Hepatocyte (in vitro differentiated cells): ENCODE data around the gene TACR2. TPM values are rescaled to one million over a fixed set of nuclear protein-coding genes. Genes with fewer than 3 reads are reported as not detected.
A peak's percentile ranks its signal among the peaks of the same experiment; 100 is the strongest.

Experiments
- DNase-seq: peaks from one replicate; pipeline ENCODE4 v3.0.0-alpha.2; 2016; ENCODE audit warnings: low spot score
- H2AFZ ChIP-seq: fragments of 200-600 bp; sonication (generic); 2 replicates; pipeline ENCODE4 v1.6.0; 2016; ENCODE audit warnings: antibody characterized with exemption, mild to moderate bottlenecking
- H3K27ac ChIP-seq: fragments of 200-600 bp; sonication (generic); 2 replicates; pipeline ENCODE4 v1.5.1; 2016; ENCODE audit warnings: mild to moderate bottlenecking
- H3K27me3 ChIP-seq: fragments of 200-600 bp; sonication (generic); 2 replicates; pipeline ENCODE4 v1.6.1; 2016
- H3K36me3 ChIP-seq: fragments of 200-600 bp; sonication (generic); replicated peaks from 2 replicates; pipeline ENCODE4 v1.5.1; 2016; ENCODE audit warnings: low read depth; ENCODE audit not compliant: insufficient read depth
- H3K4me1 ChIP-seq: fragments of 200-600 bp; sonication (generic); 2 replicates; pipeline ENCODE4 v1.5.1; 2016; ENCODE audit warnings: mild to moderate bottlenecking, moderate library complexity; ENCODE audit not compliant: insufficient read depth
- H3K4me2 ChIP-seq: fragments of 200-600 bp; sonication (generic); 2 replicates; pipeline ENCODE4 v1.6.0; 2016
- H3K4me3 ChIP-seq: fragments of 200-600 bp; sonication (generic); 2 replicates; pipeline ENCODE4 v1.5.1; 2016; ENCODE audit warnings: mild to moderate bottlenecking
- H3K79me2 ChIP-seq: fragments of 200-600 bp; sonication (generic); 2 replicates; pipeline ENCODE4 v1.6.0; 2017; ENCODE audit warnings: mild to moderate bottlenecking
- H3K9me2 ChIP-seq: fragments of 200-600 bp; sonication (generic); replicated peaks from 2 replicates; pipeline ENCODE4 v1.6.0; 2017; ENCODE audit warnings: mild to moderate bottlenecking; ENCODE audit not compliant: insufficient read depth
- H3K9me3 ChIP-seq: fragments of 200-600 bp; sonication (generic); 2 replicates; pipeline ENCODE4 v1.5.1; 2016; ENCODE audit warnings: low read depth, mild to moderate bottlenecking
- H4K20me1 ChIP-seq: fragments of 200-600 bp; sonication (generic); 2 replicates; pipeline ENCODE4 v1.6.0; 2016; ENCODE audit warnings: mild to moderate bottlenecking; ENCODE audit not compliant: insufficient read depth, poor library complexity, severe bottlenecking
- CTCF ChIP-seq: fragments of 200-600 bp; sonication (generic); IDR thresholded peaks from 2 replicates; pipeline ENCODE4 v1.5.1; 2016; ENCODE audit warnings: antibody characterized with exemption, mild to moderate bottlenecking; ENCODE audit not compliant: poor library complexity
- EZH2 ChIP-seq: fragments of 200-600 bp; sonication (generic); IDR thresholded peaks from 2 replicates; pipeline ENCODE4 v1.6.1; 2016; ENCODE audit warnings: antibody characterized with exemption, mild to moderate bottlenecking, borderline replicate concordance
- EZH2phosphoT487 ChIP-seq: fragments of 200-600 bp; sonication (generic); IDR thresholded peaks from one replicate; pipeline ENCODE4 v1.6.1; 2018; ENCODE audit warnings: antibody characterized with exemption, mild to moderate bottlenecking, low read depth, moderate library complexity; ENCODE audit not compliant: unreplicated experiment, severe bottlenecking
- WGBS: methylation state at CpG from one replicate; pipeline ENCODE4 v1.1.6; 2016; ENCODE audit warnings: low lambda C conversion rate; ENCODE audit errors: missing lambda C conversion rate; 5-methylcytosine and 5-hydroxymethylcytosine counted together
- polyA plus RNA-seq: library from polyadenylated mRNA; unstranded; fragments of >200 nt; fragmentation: Nextera tagmentation; extraction: Ambion mirVana; gene quantifications from 2 replicates; pipeline ENCODE4 v1.2.1, GENCODE V29; 2016
- total RNA-seq: library from RNA; depleted of rRNA; stranded (reverse); fragments of >200 nt; gene quantifications from 2 replicates; pipeline ENCODE4 v1.2.3, GENCODE V29; 2014

TACR2 gene
- total and polyA plus RNA-seq, 2 experiments from 2014 or later: 0.07 TPM; not detected in 1

- Histone ChIP-seq H3K27ac (no peak overlapping the region), H3K4me2 (no peak overlapping the region), H3K79me2 (no peaks in the 10 kb centered on the region), H3K9me2 (no peaks in the 10 kb centered on the region), H3K9me3 (no peaks in the 10 kb centered on the region), H3K36me3 (no peaks in the 10 kb centered on the region), H2AFZ (no peak overlapping the region), H3K27me3 (no peaks in the 10 kb centered on the region), H3K4me3 (no peak overlapping the region), H4K20me1 (no peaks in the 10 kb centered on the region), H3K4me1 (peaks cover 36% of the 10 kb centered on the region)
- TF ChIP-seq EZH2phosphoT487: no peak
- no peak for TF ChIP-seq CTCF
- no peak for TF ChIP-seq EZH2
- DNase-seq: no peak
- WGBS: 100% methylated on average over 1 of the region's 1 CpG
These were observed 26.6 kb upstream of the TACR2 start for GRCh38 chr10:69443354-69443753.

GRCh38 chr10:69439813-69440506 is 23.2 kb upstream of the TACR2 start:
- peaks cover 28% of the 10 kb centered on the region for H3K4me1 ChIP-seq
- peak overlapping the region; percentile 92 for H3K27ac ChIP-seq
- no peaks in the 10 kb centered on the region for H3K27me3 ChIP-seq
- no peaks in the 10 kb centered on the region for H3K9me2 ChIP-seq
- no peak overlapping the region for H3K4me3 ChIP-seq
- no peaks in the 10 kb centered on the region for H3K36me3 ChIP-seq
- H2AFZ ChIP-seq: no peak overlapping the region
- no peak for TF ChIP-seq EZH2
- TF ChIP-seq EZH2phosphoT487: no peak
- TF ChIP-seq CTCF: no peak
- H3K79me2 ChIP-seq: no peaks in the 10 kb centered on the region
- 43% methylated on average over 5 of the region's 5 CpGs for WGBS
- peak; percentile 87 for DNase-seq
- peak overlapping the region; percentile 31 for H3K4me2 ChIP-seq
- H3K9me3 ChIP-seq: no peaks in the 10 kb centered on the region
- H4K20me1 ChIP-seq: no peaks in the 10 kb centered on the region

GRCh38 chr10:69439350-69439739 is 22.6 kb upstream of the TACR2 start:
- 90% methylated on average over 5 of the region's 5 CpGs for WGBS
- no peak for DNase-seq

More at GRCh38 chr10:69439350-69439739, 22.6 kb upstream of the TACR2 start:
- Histone ChIP-seq H2AFZ (no peak overlapping the region), H4K20me1 (no peaks in the 10 kb centered on the region), H3K27ac (peak overlapping the region; percentile 92), H3K36me3 (no peaks in the 10 kb centered on the region), H3K4me1 (peaks cover 28% of the 10 kb centered on the region), H3K27me3 (no peaks in the 10 kb centered on the region), H3K4me3 (no peak overlapping the region), H3K4me2 (peak overlapping the region; percentile 0), H3K9me2 (no peaks in the 10 kb centered on the region), H3K79me2 (no peaks in the 10 kb centered on the region), H3K9me3 (no peaks in the 10 kb centered on the region)
- TF ChIP-seq EZH2 (no peak), CTCF (no peak), EZH2phosphoT487 (no peak)
